Right lobe of liver (tissue), 6 donors: ENCODE data around the gene RASAL2. TPM values are rescaled to one million over a fixed set of nuclear protein-coding genes. Genes with fewer than 3 reads are reported as not detected.

Experiments used
- ATAC-seq, 4 donors: fragments of 200-7000 bp; cut with Tn5 transposase; one replicate each; pipeline ENCODE4 v1.9.1; 2020; ENCODE audit warnings: mild to moderate bottlenecking in 4 of 4, moderate library complexity in 4 of 4
- DNase-seq, 3 donors: peaks; one replicate each; pipeline ENCODE4 v3.0.0-alpha.2; 2020
- H3K27ac ChIP-seq, 3 donors: fragments of 200-600 bp; one replicate each; pipeline ENCODE4 v1.8.0; 2022
- H3K27me3 ChIP-seq, 2 donors: fragments of 200-600 bp; one replicate each; pipeline ENCODE4 v1.8.0; 2022
- H3K36me3 ChIP-seq, 4 donors: fragments of 200-600 bp; sonication (generic) in 1 of 4; one replicate each; pipeline versions ENCODE4 v1.5.1 to v1.8.0; 2017 to 2022; ENCODE audit warnings: control low read depth in 1 of 4
- H3K4me1 ChIP-seq, 4 donors: fragments of 200-600 bp; sonication (generic) in 1 of 4; one replicate each; pipeline versions ENCODE4 v1.5.1 to v1.8.0; 2017 to 2022; ENCODE audit warnings: control low read depth in 1 of 4
- H3K4me3 ChIP-seq, 3 donors: fragments of 200-600 bp; one replicate each; pipeline ENCODE4 v1.8.0; 2022
- H3K9me3 ChIP-seq, 4 donors: fragments of 200-600 bp; sonication (generic) in 1 of 4; one replicate each; pipeline versions ENCODE4 v1.5.1 to v1.8.0; 2017 to 2022; ENCODE audit warnings: control low read depth in 1 of 4
- CTCF ChIP-seq, 4 donors: fragments of 200-600 bp in 3 of 4; fragments of 450-650 bp in 1 of 4; IDR thresholded peaks; one replicate each; pipeline versions ENCODE4 v1.5.1 to v1.8.0; 2016 to 2022; ENCODE audit warnings: antibody characterized with exemption in 4 of 4, mild to moderate bottlenecking in 2 of 4
- POLR2A ChIP-seq: fragments of 450-650 bp; IDR thresholded peaks from one replicate; pipeline ENCODE4 v1.6.1; 2017; ENCODE audit warnings: antibody characterized with exemption, mild to moderate bottlenecking
- WGBS: methylation state at CpG from one replicate; pipeline ENCODE4 v1.1.6; 2018; ENCODE audit warnings: low coverage, low lambda C conversion rate; ENCODE audit not compliant: insufficient coverage; ENCODE audit errors: missing lambda C conversion rate; 5-methylcytosine and 5-hydroxymethylcytosine counted together
- intact Hi-C, 2 donors: fragments of 100-400 bp; cut with DNase I; formaldehyde crosslinking; loops; one replicate each; pipeline versions ENCODE4 v1.11.2 to v1.14.1; 2022
- total RNA-seq, 6 experiments: library from RNA; depleted of rRNA in 2 of 6; stranded (reverse); fragments of >200 nt in 2 of 6; fragmentation: NEBNext Ultra II Directional in 3 of 6; extraction: Animal tissue kit (Norgen Biotek cat#: 25700) in 3 of 6; gene quantifications; one replicate each; pipeline versions ENCODE4 v1.1.0 to v1.2.4, GENCODE V29; 2016 to 2023
- donor health status: DM: no; HTN: yes; CAD: no.
- donor health status: DM: no; HTN: no; CAD: no.
- donor health status: DM: no; HTN: no; CAD: no.
- donor health status: DM: no; HTN: yes; CAD: no.
- donor health status: DM: no; HTN: yes; CAD: no.

RASAL2 gene
- total RNA-seq, 6 experiments from 2014 or later, result 3.6 to 6.0 (median 5.2) TPM

GRCh38 chr1:178407215-178407614, 313.3 kb downstream of the RASAL2 start:
- intact Hi-C loops, result no loop called here
- no peak overlapping the region for H3K27ac ChIP-seq
- no peak for DNase-seq
- H3K9me3 ChIP-seq, result no peaks in the 10 kb centered on the region
- H3K36me3 ChIP-seq, result no peaks in the 10 kb centered on the region
- H3K4me1 ChIP-seq, result no peaks in the 10 kb centered on the region
- 40% methylated on average over 2 of the region's 2 CpGs for WGBS
- H3K4me3 ChIP-seq, result no peak overlapping the region
- no peak for TF ChIP-seq CTCF (IDR thresholded peaks at IDR 0.05)
- no peak for TF ChIP-seq POLR2A
- ATAC-seq, result no peak
- H3K27me3 ChIP-seq, result no peaks in the 10 kb centered on the region

GRCh38 chr1:178407655-178408054, 313.8 kb downstream of the RASAL2 start:
- H3K27me3 ChIP-seq, result no peaks in the 10 kb centered on the region
- no peaks in the 10 kb centered on the region for H3K4me1 ChIP-seq
- H3K9me3 ChIP-seq, result no peaks in the 10 kb centered on the region
- no peak overlapping the region for H3K4me3 ChIP-seq
- no peaks in the 10 kb centered on the region for H3K36me3 ChIP-seq
- ATAC-seq (no peak), DNase-seq (no peak)
- TF ChIP-seq POLR2A (no peak), CTCF (IDR thresholded peaks at IDR 0.05) (no peak)
- intact Hi-C loops, result no loop called here
- 64% methylated on average over 3 of the region's 4 CpGs for WGBS
- H3K27ac ChIP-seq, result no peak overlapping the region

- no peaks in the 10 kb centered on the region for H3K36me3 ChIP-seq
- H3K4me3 ChIP-seq, result no peak overlapping the region
- 72% methylated on average over 2 of the region's 2 CpGs for WGBS
- no peak for ATAC-seq
- H3K27me3 ChIP-seq, result no peaks in the 10 kb centered on the region
- TF ChIP-seq POLR2A (no peak), CTCF (IDR thresholded peaks at IDR 0.05) (no peak)
- no peaks in the 10 kb centered on the region for H3K9me3 ChIP-seq
- no peak for DNase-seq
- H3K4me1 ChIP-seq, result no peaks in the 10 kb centered on the region
- H3K27ac ChIP-seq, result no peak overlapping the region
- intact Hi-C loops, result no loop called here
Observed at GRCh38 chr1:178408871-178409270, 315.0 kb downstream of the RASAL2 start.

GRCh38 chr1:178409541-178409940, 315.6 kb downstream of the RASAL2 start:
- H3K9me3 ChIP-seq, result no peaks in the 10 kb centered on the region
- H3K36me3 ChIP-seq, result no peaks in the 10 kb centered on the region
- DNase-seq (no peak), ATAC-seq (no peak)
- no peak overlapping the region for H3K4me3 ChIP-seq
- no peak for TF ChIP-seq POLR2A
- TF ChIP-seq CTCF (IDR thresholded peaks at IDR 0.05), result no peak
- H3K27me3 ChIP-seq, result no peaks in the 10 kb centered on the region
- H3K4me1 ChIP-seq, result no peaks in the 10 kb centered on the region
- no peak overlapping the region for H3K27ac ChIP-seq
- intact Hi-C loops, result no loop called here
- WGBS, result 78% methylated on average over 2 of the region's 2 CpGs
